GM12892 (cell line): ENCODE results near the gene NDRG2.

ENCODE experiments used
- POLR2A ChIP-seq: IDR thresholded peaks from 2 replicates; pipeline ENCODE4 v1.6.1; 2011; ENCODE audit warnings: low read depth, low read length, control low read depth
- POLR2AphosphoS5 ChIP-seq: IDR thresholded peaks from 2 replicates; pipeline ENCODE4 v1.6.1; 2011; ENCODE audit warnings: low read depth, low read length, control low read depth
- TAF1 ChIP-seq: IDR thresholded peaks from 2 replicates; pipeline ENCODE4 v1.6.1; 2011; ENCODE audit warnings: low read depth, mild to moderate bottlenecking, control low read depth, low read length, borderline replicate concordance

DNA sequence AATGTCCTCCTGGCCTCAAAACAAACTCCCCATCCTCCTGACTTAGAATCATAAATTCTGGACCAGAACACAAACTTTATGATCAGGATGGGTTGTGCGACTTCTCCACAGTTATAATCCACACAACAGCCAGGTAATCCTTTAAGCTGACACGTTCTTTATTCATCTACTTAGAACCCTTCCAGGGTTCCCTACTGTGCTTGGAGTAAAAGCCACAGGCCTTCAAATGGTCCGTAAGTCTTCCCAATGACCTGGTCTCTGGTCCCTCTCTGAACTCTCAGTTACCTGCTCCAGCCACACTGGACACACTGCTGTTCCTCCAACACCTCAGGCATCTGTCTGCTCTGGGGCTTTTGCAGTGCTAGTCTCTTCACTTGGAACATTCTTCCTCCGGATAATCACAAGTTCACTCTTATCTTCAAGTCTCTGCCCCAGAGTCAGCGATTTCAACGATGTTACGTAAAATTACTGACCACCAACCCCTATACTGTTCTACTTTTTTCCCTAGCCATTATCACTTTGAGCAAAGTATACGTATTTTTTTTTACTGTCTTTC is 15.6 kb upstream of the NDRG2 start:
- TF ChIP-seq POLR2A (no peak), POLR2AphosphoS5 (no peak), TAF1 (no peak)
